ENCODE results near the gene COL9A1.

The COL9A1 gene

DNA sequence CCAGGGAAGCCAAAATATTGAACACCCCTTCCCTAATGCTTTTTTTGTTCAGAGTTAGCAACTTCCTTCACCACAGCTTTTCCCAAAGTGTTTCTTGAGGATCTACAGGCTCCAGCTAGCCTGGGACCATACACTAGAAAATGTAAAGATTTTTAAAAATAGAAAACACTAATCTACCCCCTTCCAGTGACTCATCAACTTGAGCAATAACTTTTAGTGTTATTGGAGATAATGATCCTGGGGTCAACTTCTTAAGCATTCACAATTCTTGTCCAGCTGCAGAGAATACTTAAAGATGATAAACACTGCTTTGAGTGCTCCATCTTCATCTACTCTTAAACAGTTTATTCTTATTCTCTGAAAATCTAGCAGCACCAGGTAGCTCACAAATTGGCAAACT, 131.6 kb downstream of the COL9A1 start:
- no peak for DNase-seq (ENCODE audit: low spot score)

GRCh38 chr6:70168681-70169377, 134.1 kb downstream of the COL9A1 start:
- DNase-seq (ENCODE audit: low spot score), result no peak

Measured in globus pallidus (tissue), 1 donor.